Heart right ventricle (tissue), 16 donors: Measurements from ENCODE around the gene SPTLC2. TPM values are rescaled to one million over a fixed set of nuclear protein-coding genes. Genes with fewer than 3 reads are reported as not detected.

Experiments
- ATAC-seq, 8 donors: fragments of 200-7000 bp; cut with Tn5 transposase; one replicate each; pipeline ENCODE4 v1.9.1; 2020; ENCODE audit warnings: mild to moderate bottlenecking in 8 of 8, moderate library complexity in 8 of 8, moderate number of reproducible peaks in 1 of 8
- DNase-seq, 2 donors: peaks; one replicate each; pipeline ENCODE4 v3.0.0-alpha.2; 2020
- H3K27ac ChIP-seq, 10 donors: fragments of 200-600 bp; sonication (generic) in 2 of 10; one replicate each; pipeline versions ENCODE4 v1.5.0 to v1.8.0; 2020 to 2022; ENCODE audit warnings: mild to moderate bottlenecking in 3 of 10
- H3K27me3 ChIP-seq, 7 donors: fragments of 200-600 bp; one replicate each; pipeline ENCODE4 v1.8.0; 2021 to 2022; ENCODE audit warnings: mild to moderate bottlenecking in 2 of 7
- H3K36me3 ChIP-seq, 9 donors: fragments of 200-600 bp; sonication (generic) in 1 of 9; one replicate each; pipeline versions ENCODE4 v1.5.0 to v1.8.0; 2020 to 2022; ENCODE audit warnings: mild to moderate bottlenecking in 2 of 9
- H3K4me1 ChIP-seq, 9 donors: fragments of 200-600 bp; sonication (generic) in 1 of 9; one replicate each; pipeline versions ENCODE4 v1.5.0 to v1.8.0; 2020 to 2022; ENCODE audit warnings: mild to moderate bottlenecking in 4 of 9
- H3K4me3 ChIP-seq, 10 donors: fragments of 200-600 bp; sonication (generic) in 2 of 10; one replicate each; pipeline versions ENCODE4 v1.5.0 to v1.8.0; 2020 to 2022; ENCODE audit warnings: mild to moderate bottlenecking in 7 of 10, moderate library complexity in 2 of 10
- H3K9me3 ChIP-seq, 11 donors: fragments of 200-600 bp in 10 of 11; sonication (generic) in 2 of 11; one replicate each; pipeline versions ENCODE4 v1.5.0 to v1.8.0; 2013 to 2022; ENCODE audit warnings: mild to moderate bottlenecking in 2 of 11, control low read depth in 1 of 11, moderate library complexity in 1 of 11
- CTCF ChIP-seq, 9 donors: fragments of 200-600 bp; sonication (generic) in 2 of 9; IDR thresholded peaks; one replicate each; pipeline versions ENCODE4 v1.5.0 to v1.8.0; 2021 to 2022; ENCODE audit warnings: antibody characterized with exemption in 9 of 9, mild to moderate bottlenecking in 5 of 9, moderate library complexity in 1 of 9
- WGBS, 2 donors: extraction: QIAGEN DNeasy Blood & Tissue Kit; methylation state at CpG; one replicate each; pipeline ENCODE4 v1.1.7; 2013; ENCODE audit warnings: inconsistent platforms in 1 of 2; 5-methylcytosine and 5-hydroxymethylcytosine counted together
- intact Hi-C, 10 donors: fragments of 100-400 bp; cut with DNase I; formaldehyde crosslinking; loops; one replicate each; pipeline versions ENCODE4 v1.11.1 to v1.14.2; 2022
- polyA plus RNA-seq, 2 donors: library from polyadenylated mRNA; stranded (reverse); fragments of 200-250 nt; gene quantifications; one replicate each; pipeline ENCODE4 v1.2.3, GENCODE V29; 2013
- total RNA-seq, 10 donors: library from RNA; stranded (reverse); fragmentation: NEBNext Ultra II Directional in 3 of 10; extraction: Animal tissue kit (Norgen Biotek cat#: 25700) in 3 of 10; gene quantifications; one replicate each; pipeline versions ENCODE4 v1.2.1 to v1.2.4, GENCODE V29; 2021 to 2023
- donor health status: Arrhythmogenic right ventricular cardiomyopathy.
- donor health status: ischemic (EF 13 %, LVEDD 7.1; RV severe dilation, severe dysfunction).
- donor health status: healthy with polysubstance abuse.
- donor health status: DM: no; HTN: yes; CAD: no.
- donor health status: DM: no; HTN: no; CAD: no.
- donor health status: ischemic (EF 25% LVEDD 6.9; RV normal size, moderate dysfunction).
- donor health status: ischemic (EF 25% LVEDD 5.7; RV mildly dilated, moderate dysfunction).
- donor health status: healthy.
- donor health status: DM: yes; HTN: yes; CAD: no.
- donor health status: Ischemic cardiomyopathy.
- donor health status: ischemic (EF 35%, LVEDD 5.7; RV mildly dilated, moderate dysfunction).
- donor health status: nonischemic (EF 11% LVEDD 7.7; RV severe dilation, severe dysfunction).
- donor health status: DM: yes; HTN: yes; CAD: no.
- donor health status: PGD.
- donor health status: ischemic (EF 29% LVEDD 5.4; RV normal size, mild dysfunction).
- donor health status: nonischemic (EF 23%, LVEDD 6.1; RV moderate dilation, normal function).

The SPTLC2 gene
- total and polyA plus RNA-seq, 12 donors: 4.7 to 23.5 (median 12.7) TPM

GRCh38 chr14:77469539-77469938, 146.9 kb downstream of the SPTLC2 start:
- TF ChIP-seq CTCF (IDR thresholded peaks at IDR 0.05): no peak
- no peaks in the 10 kb centered on the region for H3K9me3 ChIP-seq
- peaks cover 0 to 1% (median 0%) of the 10 kb centered on the region in 7 donors for H3K27me3 ChIP-seq
- no peak for DNase-seq
- peaks cover 4 to 59% (median 48%) of the 10 kb centered on the region in 9 donors for H3K36me3 ChIP-seq
- H3K27ac ChIP-seq: no peak overlapping the region
- 90 to 96% methylated on average over 1 of the region's 1 CpG for WGBS, 2 donors
- no peak for ATAC-seq
- no peak overlapping the region for H3K4me3 ChIP-seq
- intact Hi-C loops: loop anchor here in 3 of 10 donors (10.0 kb wide), 2 partner anchors 75 to 235 kb away; partner anchors contain the start of genes ALKBH1 (in 1 of the 3) and SLIRP (in 1 of the 3)
- no peaks in the 10 kb centered on the region for H3K4me1 ChIP-seq

GRCh38 chr14:77469067-77469505, 147.4 kb downstream of the SPTLC2 start:
- no peak for DNase-seq
- Histone ChIP-seq H3K36me3 (peaks cover 4 to 63% (median 53%) of the 10 kb centered on the region in 9 donors), H3K4me1 (no peaks in the 10 kb centered on the region), H3K4me3 (no peak overlapping the region), H3K27ac (no peak overlapping the region), H3K9me3 (no peaks in the 10 kb centered on the region), H3K27me3 (no peaks in the 10 kb centered on the region)
- 92% methylated on average over 14 of the region's 14 CpGs for WGBS, 2 donors
- intact Hi-C loops: loop anchor here in 3 of 10 donors (10.0 kb wide), 2 partner anchors 76 to 236 kb away; partner anchors contain the start of genes ALKBH1 (in 1 of the 3) and SLIRP (in 1 of the 3)
- no peak for ATAC-seq
- TF ChIP-seq CTCF (IDR thresholded peaks at IDR 0.05): no peak

- intact Hi-C loops: loop anchor here in 3 of 10 donors (10.0 kb wide), 2 partner anchors 77 to 237 kb away; partner anchors contain the start of genes ALKBH1 (in 1 of the 3) and SLIRP (in 1 of the 3)
- TF ChIP-seq CTCF (IDR thresholded peaks at IDR 0.05): no peak
- H3K9me3 ChIP-seq: no peaks in the 10 kb centered on the region
- DNase-seq (no peak), ATAC-seq (no peak)
- no peaks in the 10 kb centered on the region for H3K4me1 ChIP-seq
- H3K27ac ChIP-seq: no peak overlapping the region
- no peak overlapping the region for H3K4me3 ChIP-seq
- 91 to 92% methylated on average over 5 of the region's 5 CpGs for WGBS, 2 donors
- no peaks in the 10 kb centered on the region for H3K27me3 ChIP-seq
- H3K36me3 ChIP-seq: peaks cover 8 to 76% (median 65%) of the 10 kb centered on the region in 9 donors
These were observed 148.6 kb downstream of the SPTLC2 start for GRCh38 chr14:77467801-77468200.

GRCh38 chr14:77459072-77459723, 157.2 kb downstream of the SPTLC2 start:
- WGBS, 2 donors: 41 to 43% methylated on average over 13 of the region's 13 CpGs
- peak in 1 of 2 donors; percentile 35 for DNase-seq
- Histone ChIP-seq H3K36me3 (peaks cover 0 to 50% (median 32%) of the 10 kb centered on the region in 9 donors), H3K27me3 (no peaks in the 10 kb centered on the region), H3K4me3 (peak overlapping the region; percentile 75 to 99 (median 95)), H3K4me1 (peaks cover 5 to 36% (median 26%) of the 10 kb centered on the region in 9 donors), H3K27ac (peak overlapping the region in 2 of 10 donors; percentile 91 to 95), H3K9me3 (no peaks in the 10 kb centered on the region)
- intact Hi-C loops: loop anchor here in 7 of 10 donors (2.0 to 10.0 kb wide), 9 partner anchors 86 to 246 kb away; partner anchors contain the start of genes ALKBH1 (in 5 of the 7), GSTZ1 (in 5 of the 7), POMT2 (in 5 of the 7) and SLIRP (in 5 of the 7)
- peak in 8 of 9 donors; percentile 22 to 69 (median 54) for TF ChIP-seq CTCF (IDR thresholded peaks at IDR 0.05)
- no peak for ATAC-seq
